WTC11 (cell line): ENCODE results near the gene SLC5A12. TPM values are rescaled to one million over a fixed set of nuclear protein-coding genes. Genes with fewer than 3 reads are reported as not detected.

Experiments used
- ATAC-seq: fragments of 200-7000 bp; cut with Tn5 transposase; 2 replicates; pipeline ENCODE4 v1.10.0; 2021; ENCODE audit warnings: mild to moderate bottlenecking, moderate library complexity
- CTCF ChIA-PET: fragments of 300-600 bp; sonication (Branson Sonifier 250); formaldehyde crosslinking; loops from one replicate; lab custom pipeline; 2021; ENCODE audit warnings: antibody characterized with exemption; lab: Charles Lee
- POLR2A ChIA-PET: fragments of 350-600 bp; sonication (Branson Sonifier 250); formaldehyde crosslinking; loops from one replicate; lab custom pipeline; 2021; ENCODE audit warnings: antibody characterized with exemption; lab: Charles Lee
- DNase-seq: peaks from one replicate; pipeline ENCODE4 v3.0.0; 2021; ENCODE audit warnings: low spot score
- H3K27ac Mint-ChIP-seq: 2 replicates; pipeline ENCODE4 v1.8.0; 2021; ENCODE audit warnings: mixed read lengths
- H3K27me3 Mint-ChIP-seq: 2 replicates; pipeline ENCODE4 v1.8.0; 2021; ENCODE audit warnings: low read depth, mild to moderate bottlenecking, moderate library complexity, mixed read lengths
- H3K36me3 Mint-ChIP-seq: 2 replicates; pipeline ENCODE4 v1.8.0; 2021; ENCODE audit warnings: mixed read lengths
- H3K4me1 Mint-ChIP-seq: 2 replicates; pipeline ENCODE4 v1.8.0; 2022; ENCODE audit warnings: mixed read lengths
- H3K4me3 Mint-ChIP-seq: 2 replicates; pipeline ENCODE4 v1.8.0; 2021; ENCODE audit warnings: mild to moderate bottlenecking, moderate library complexity, mixed read lengths
- H3K9me3 Mint-ChIP-seq: 2 replicates; pipeline ENCODE4 v1.8.0; 2021; ENCODE audit warnings: mixed read lengths
- CBFB ChIP-seq: sonication (generic); formaldehyde crosslinking; IDR thresholded peaks from 2 replicates; pipeline ENCODE4 v1.8.1; 2022; ENCODE audit warnings: mild to moderate bottlenecking, low read depth, missing genetic modification reagents
- ELF4 ChIP-seq: sonication (generic); formaldehyde crosslinking; IDR thresholded peaks from 2 replicates; pipeline ENCODE4 v1.8.1; 2022; ENCODE audit warnings: low read depth, mild to moderate bottlenecking, moderate library complexity, missing genetic modification reagents
- ETV6 ChIP-seq: sonication (generic); formaldehyde crosslinking; IDR thresholded peaks from 2 replicates; pipeline ENCODE4 v1.8.1; 2022; ENCODE audit warnings: mild to moderate bottlenecking, missing genetic modification reagents
- FOXP1 ChIP-seq: sonication (generic); formaldehyde crosslinking; IDR thresholded peaks from 2 replicates; pipeline ENCODE4 v1.8.0; 2022; ENCODE audit warnings: missing genetic modification reagents, mild to moderate bottlenecking, moderate library complexity, borderline replicate concordance
- HMGA2 ChIP-seq: fragments of 250-450 bp; sonication (Bioruptor Pico); IDR thresholded peaks from 2 replicates; pipeline ENCODE4 v1.4.0; 2021; ENCODE audit warnings: mild to moderate bottlenecking, moderate library complexity
- NFATC4 ChIP-seq: fragments of 250-450 bp; sonication (Bioruptor Pico); IDR thresholded peaks from 2 replicates; pipeline ENCODE4 v1.9.0; 2021; ENCODE audit warnings: mild to moderate bottlenecking
- NR1H2 ChIP-seq: sonication (generic); formaldehyde crosslinking; IDR thresholded peaks from 2 replicates; pipeline ENCODE4 v1.9.0; 2021; ENCODE audit warnings: mild to moderate bottlenecking, moderate library complexity, missing genetic modification reagents
- NR3C1 ChIP-seq: sonication (generic); formaldehyde crosslinking; conservative IDR thresholded peaks from 2 replicates; pipeline ENCODE4 v1.8.1; 2023; ENCODE audit warnings: low read depth, mild to moderate bottlenecking, missing genetic modification reagents
- OVOL2 ChIP-seq: fragments of 250-450 bp; sonication (Bioruptor Pico); IDR thresholded peaks from 2 replicates; pipeline ENCODE4 v1.9.0; 2021; ENCODE audit warnings: mild to moderate bottlenecking, borderline replicate concordance
- SMAD4 ChIP-seq: sonication (generic); formaldehyde crosslinking; IDR thresholded peaks from 2 replicates; pipeline ENCODE4 v1.8.0; 2022; ENCODE audit warnings: mild to moderate bottlenecking, missing genetic modification reagents
- SOX15 ChIP-seq: fragments of 250-450 bp; sonication (Bioruptor Pico); IDR thresholded peaks from 2 replicates; pipeline ENCODE4 v1.9.0; 2021; ENCODE audit warnings: mild to moderate bottlenecking
- TP53 ChIP-seq: sonication (generic); formaldehyde crosslinking; IDR thresholded peaks from 2 replicates; pipeline ENCODE4 v1.8.1; 2023; ENCODE audit warnings: mild to moderate bottlenecking, missing genetic modification reagents
- ZBTB21 ChIP-seq: sonication (generic); formaldehyde crosslinking; IDR thresholded peaks from 2 replicates; pipeline ENCODE4 v1.8.1; 2023; ENCODE audit warnings: mild to moderate bottlenecking, missing genetic modification reagents, borderline replicate concordance
- ZNF219 ChIP-seq: sonication (generic); formaldehyde crosslinking; IDR thresholded peaks from 2 replicates; pipeline ENCODE4 v1.8.0; 2023; ENCODE audit warnings: missing genetic modification reagents, mild to moderate bottlenecking, borderline replicate concordance
- ZNF232 ChIP-seq: sonication (generic); formaldehyde crosslinking; IDR thresholded peaks from 2 replicates; pipeline ENCODE4 v1.8.0; 2022; ENCODE audit warnings: mild to moderate bottlenecking, missing genetic modification reagents
- ZNF317 ChIP-seq: sonication (generic); formaldehyde crosslinking; IDR thresholded peaks from 2 replicates; pipeline ENCODE4 v1.8.1; 2023; ENCODE audit warnings: low read depth, mild to moderate bottlenecking, moderate library complexity, missing genetic modification reagents, borderline replicate concordance
- ZNF416 ChIP-seq: fragments of 250-450 bp; sonication (Bioruptor Pico); IDR thresholded peaks from 2 replicates; pipeline ENCODE4 v1.9.0; 2021; ENCODE audit warnings: mild to moderate bottlenecking, inconsistent platforms
- total RNA-seq: library from RNA; stranded (reverse); gene quantifications from 3 replicates; pipeline ENCODE4 v1.2.3, GENCODE V29; 2021
- TF ChIP-seq, protein P1 (sequence below): sonication (generic); formaldehyde crosslinking; IDR thresholded peaks from 2 replicates; pipeline ENCODE4 v1.8.0; 2022; ENCODE audit warnings: mild to moderate bottlenecking, missing genetic modification reagents
- TF ChIP-seq, protein P2 (sequence below): sonication (generic); formaldehyde crosslinking; IDR thresholded peaks from 2 replicates; pipeline ENCODE4 v1.8.0; 2023; ENCODE audit warnings: missing genetic modification reagents
- TF ChIP-seq, protein P3 (sequence below): fragments of 250-450 bp; sonication (Bioruptor Pico); IDR thresholded peaks from 2 replicates; pipeline ENCODE4 v1.9.0; 2021; ENCODE audit warnings: mild to moderate bottlenecking
- TF ChIP-seq, protein P4 (sequence below): sonication (generic); formaldehyde crosslinking; IDR thresholded peaks from 2 replicates; pipeline ENCODE4 v1.8.1; 2023; ENCODE audit warnings: mild to moderate bottlenecking, missing genetic modification reagents, borderline replicate concordance
- TF ChIP-seq, protein P5 (sequence below): sonication (generic); formaldehyde crosslinking; IDR thresholded peaks from 2 replicates; pipeline ENCODE4 v1.8.1; 2023; ENCODE audit warnings: mild to moderate bottlenecking, missing genetic modification reagents, moderate library complexity
- TF ChIP-seq, protein P6 (sequence below): sonication (generic); formaldehyde crosslinking; IDR thresholded peaks from 2 replicates; pipeline ENCODE4 v1.8.1; 2023; ENCODE audit warnings: mild to moderate bottlenecking, missing genetic modification reagents
- TF ChIP-seq, protein P7 (sequence below): fragments of 250-450 bp; sonication (Bioruptor Pico); conservative IDR thresholded peaks from 2 replicates; pipeline ENCODE4 v1.9.0; 2021; ENCODE audit warnings: mild to moderate bottlenecking

SLC5A12 gene
- total RNA-seq, 1 experiment from 2014 or later, result 1.9 TPM

DNA sequence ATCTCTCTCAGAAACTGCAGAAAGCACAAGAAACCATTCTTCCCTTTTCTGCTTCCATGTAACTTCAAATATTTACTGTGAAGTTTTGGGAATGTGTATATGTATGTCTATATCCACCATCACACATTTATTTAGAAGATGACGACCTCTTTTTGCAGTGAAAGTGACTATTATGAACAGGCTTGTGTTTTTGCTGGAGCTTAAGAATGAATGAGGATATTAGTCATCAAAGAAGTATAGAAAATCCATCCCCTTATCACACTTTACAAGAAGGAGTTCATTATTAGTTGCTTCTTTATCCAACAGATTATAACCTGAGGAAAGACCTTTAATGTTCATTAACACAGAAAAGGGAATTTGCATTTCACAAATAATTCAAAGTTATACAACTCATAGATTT is 21.1 kb upstream of the SLC5A12 start:
- no peak for ATAC-seq
- TF ChIP-seq SMAD4 (CRISPR knock-in tag), result no peak
- TF ChIP-seq NR1H2, result no peak
- TF ChIP-seq HMGA2, result no peak
- TF ChIP-seq OVOL2 (CRISPR knock-in tag), result no peak
- TF ChIP-seq ZNF219 (CRISPR knock-in tag), result no peak
- TF ChIP-seq, protein P1, sequence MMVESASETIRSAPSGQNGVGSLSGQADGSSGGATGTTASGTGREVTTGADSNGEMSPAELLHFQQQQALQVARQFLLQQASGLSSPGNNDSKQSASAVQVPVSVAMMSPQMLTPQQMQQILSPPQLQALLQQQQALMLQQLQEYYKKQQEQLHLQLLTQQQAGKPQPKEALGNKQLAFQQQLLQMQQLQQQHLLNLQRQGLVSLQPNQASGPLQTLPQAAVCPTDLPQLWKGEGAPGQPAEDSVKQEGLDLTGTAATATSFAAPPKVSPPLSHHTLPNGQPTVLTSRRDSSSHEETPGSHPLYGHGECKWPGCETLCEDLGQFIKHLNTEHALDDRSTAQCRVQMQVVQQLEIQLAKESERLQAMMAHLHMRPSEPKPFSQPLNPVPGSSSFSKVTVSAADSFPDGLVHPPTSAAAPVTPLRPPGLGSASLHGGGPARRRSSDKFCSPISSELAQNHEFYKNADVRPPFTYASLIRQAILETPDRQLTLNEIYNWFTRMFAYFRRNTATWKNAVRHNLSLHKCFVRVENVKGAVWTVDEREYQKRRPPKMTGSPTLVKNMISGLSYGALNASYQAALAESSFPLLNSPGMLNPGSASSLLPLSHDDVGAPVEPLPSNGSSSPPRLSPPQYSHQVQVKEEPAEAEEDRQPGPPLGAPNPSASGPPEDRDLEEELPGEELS (CRISPR knock-in tag), result no peak
- TF ChIP-seq ELF4 (CRISPR knock-in tag), result no peak
- no peak for TF ChIP-seq ZBTB21 (CRISPR knock-in tag)
- TF ChIP-seq CBFB (CRISPR knock-in tag), result no peak
- TF ChIP-seq NR3C1 (CRISPR knock-in tag), result no peak
- TF ChIP-seq ZNF232 (CRISPR knock-in tag), result no peak
- TF ChIP-seq TP53 (CRISPR knock-in tag), result no peak
- TF ChIP-seq ZNF416 (CRISPR knock-in tag), result no peak
- TF ChIP-seq, protein P2, sequence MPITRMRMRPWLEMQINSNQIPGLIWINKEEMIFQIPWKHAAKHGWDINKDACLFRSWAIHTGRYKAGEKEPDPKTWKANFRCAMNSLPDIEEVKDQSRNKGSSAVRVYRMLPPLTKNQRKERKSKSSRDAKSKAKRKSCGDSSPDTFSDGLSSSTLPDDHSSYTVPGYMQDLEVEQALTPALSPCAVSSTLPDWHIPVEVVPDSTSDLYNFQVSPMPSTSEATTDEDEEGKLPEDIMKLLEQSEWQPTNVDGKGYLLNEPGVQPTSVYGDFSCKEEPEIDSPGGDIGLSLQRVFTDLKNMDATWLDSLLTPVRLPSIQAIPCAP, result no peak
- Mint-ChIP-seq H3K27ac (no peak overlapping the region), H3K36me3 (no peaks in the 10 kb centered on the region), H3K27me3 (no peaks in the 10 kb centered on the region), H3K4me3 (no peak overlapping the region), H3K4me1 (peaks cover 8% of the 10 kb centered on the region), H3K9me3 (no peaks in the 10 kb centered on the region)
- ChIA-PET POLR2A (no interaction called here), CTCF (no interaction called here)
- DNase-seq, result no peak

DNA sequence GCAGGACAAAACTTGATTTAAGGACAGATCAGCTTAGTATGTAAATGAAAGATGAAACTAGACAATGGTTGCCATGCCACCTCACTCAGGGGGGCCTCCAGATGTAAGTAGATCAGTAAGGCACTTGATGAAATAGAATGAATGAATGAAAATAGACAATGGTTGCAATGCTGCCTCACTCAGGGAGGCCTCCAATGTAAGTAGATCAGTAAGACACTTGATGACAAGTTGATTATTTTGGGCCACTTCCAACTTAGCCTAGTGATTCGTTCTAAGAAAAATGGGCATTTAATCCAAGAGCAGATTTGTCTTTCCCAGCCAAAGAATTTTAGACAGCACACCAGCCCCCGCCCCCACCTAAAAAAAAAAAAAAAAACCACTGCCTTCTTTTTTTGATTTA is 19.2 kb upstream of the SLC5A12 start:
- peaks cover 8% of the 10 kb centered on the region for H3K9me3 Mint-ChIP-seq
- ChIA-PET CTCF (no interaction called here), POLR2A (no interaction called here)
- no peak overlapping the region for H3K27ac Mint-ChIP-seq
- no peaks in the 10 kb centered on the region for H3K36me3 Mint-ChIP-seq
- DNase-seq, result no peak
- no peaks in the 10 kb centered on the region for H3K27me3 Mint-ChIP-seq
- TF ChIP-seq HMGA2 (no peak), CBFB (CRISPR knock-in tag) (no peak), TP53 (CRISPR knock-in tag) (no peak), FOXP1 (CRISPR knock-in tag) (no peak), SOX15 (no peak), ETV6 (CRISPR knock-in tag) (no peak), ZNF317 (CRISPR knock-in tag) (no peak), NFATC4 (CRISPR knock-in tag) (no peak)
- TF ChIP-seq, protein P3, sequence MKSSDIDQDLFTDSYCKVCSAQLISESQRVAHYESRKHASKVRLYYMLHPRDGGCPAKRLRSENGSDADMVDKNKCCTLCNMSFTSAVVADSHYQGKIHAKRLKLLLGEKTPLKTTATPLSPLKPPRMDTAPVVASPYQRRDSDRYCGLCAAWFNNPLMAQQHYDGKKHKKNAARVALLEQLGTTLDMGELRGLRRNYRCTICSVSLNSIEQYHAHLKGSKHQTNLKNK (CRISPR knock-in tag), result no peak
- TF ChIP-seq, protein P4, sequence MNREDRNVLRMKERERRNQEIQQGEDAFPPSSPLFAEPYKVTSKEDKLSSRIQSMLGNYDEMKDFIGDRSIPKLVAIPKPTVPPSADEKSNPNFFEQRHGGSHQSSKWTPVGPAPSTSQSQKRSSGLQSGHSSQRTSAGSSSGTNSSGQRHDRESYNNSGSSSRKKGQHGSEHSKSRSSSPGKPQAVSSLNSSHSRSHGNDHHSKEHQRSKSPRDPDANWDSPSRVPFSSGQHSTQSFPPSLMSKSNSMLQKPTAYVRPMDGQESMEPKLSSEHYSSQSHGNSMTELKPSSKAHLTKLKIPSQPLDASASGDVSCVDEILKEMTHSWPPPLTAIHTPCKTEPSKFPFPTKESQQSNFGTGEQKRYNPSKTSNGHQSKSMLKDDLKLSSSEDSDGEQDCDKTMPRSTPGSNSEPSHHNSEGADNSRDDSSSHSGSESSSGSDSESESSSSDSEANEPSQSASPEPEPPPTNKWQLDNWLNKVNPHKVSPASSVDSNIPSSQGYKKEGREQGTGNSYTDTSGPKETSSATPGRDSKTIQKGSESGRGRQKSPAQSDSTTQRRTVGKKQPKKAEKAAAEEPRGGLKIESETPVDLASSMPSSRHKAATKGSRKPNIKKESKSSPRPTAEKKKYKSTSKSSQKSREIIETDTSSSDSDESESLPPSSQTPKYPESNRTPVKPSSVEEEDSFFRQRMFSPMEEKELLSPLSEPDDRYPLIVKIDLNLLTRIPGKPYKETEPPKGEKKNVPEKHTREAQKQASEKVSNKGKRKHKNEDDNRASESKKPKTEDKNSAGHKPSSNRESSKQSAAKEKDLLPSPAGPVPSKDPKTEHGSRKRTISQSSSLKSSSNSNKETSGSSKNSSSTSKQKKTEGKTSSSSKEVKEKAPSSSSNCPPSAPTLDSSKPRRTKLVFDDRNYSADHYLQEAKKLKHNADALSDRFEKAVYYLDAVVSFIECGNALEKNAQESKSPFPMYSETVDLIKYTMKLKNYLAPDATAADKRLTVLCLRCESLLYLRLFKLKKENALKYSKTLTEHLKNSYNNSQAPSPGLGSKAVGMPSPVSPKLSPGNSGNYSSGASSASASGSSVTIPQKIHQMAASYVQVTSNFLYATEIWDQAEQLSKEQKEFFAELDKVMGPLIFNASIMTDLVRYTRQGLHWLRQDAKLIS (CRISPR knock-in tag), result no peak
- TF ChIP-seq, protein P5, sequence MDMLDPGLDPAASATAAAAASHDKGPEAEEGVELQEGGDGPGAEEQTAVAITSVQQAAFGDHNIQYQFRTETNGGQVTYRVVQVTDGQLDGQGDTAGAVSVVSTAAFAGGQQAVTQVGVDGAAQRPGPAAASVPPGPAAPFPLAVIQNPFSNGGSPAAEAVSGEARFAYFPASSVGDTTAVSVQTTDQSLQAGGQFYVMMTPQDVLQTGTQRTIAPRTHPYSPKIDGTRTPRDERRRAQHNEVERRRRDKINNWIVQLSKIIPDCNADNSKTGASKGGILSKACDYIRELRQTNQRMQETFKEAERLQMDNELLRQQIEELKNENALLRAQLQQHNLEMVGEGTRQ (CRISPR knock-in tag), result no peak
- TF ChIP-seq, protein P6, sequence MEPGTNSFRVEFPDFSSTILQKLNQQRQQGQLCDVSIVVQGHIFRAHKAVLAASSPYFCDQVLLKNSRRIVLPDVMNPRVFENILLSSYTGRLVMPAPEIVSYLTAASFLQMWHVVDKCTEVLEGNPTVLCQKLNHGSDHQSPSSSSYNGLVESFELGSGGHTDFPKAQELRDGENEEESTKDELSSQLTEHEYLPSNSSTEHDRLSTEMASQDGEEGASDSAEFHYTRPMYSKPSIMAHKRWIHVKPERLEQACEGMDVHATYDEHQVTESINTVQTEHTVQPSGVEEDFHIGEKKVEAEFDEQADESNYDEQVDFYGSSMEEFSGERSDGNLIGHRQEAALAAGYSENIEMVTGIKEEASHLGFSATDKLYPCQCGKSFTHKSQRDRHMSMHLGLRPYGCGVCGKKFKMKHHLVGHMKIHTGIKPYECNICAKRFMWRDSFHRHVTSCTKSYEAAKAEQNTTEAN (CRISPR knock-in tag), result no peak
- TF ChIP-seq, protein P7, sequence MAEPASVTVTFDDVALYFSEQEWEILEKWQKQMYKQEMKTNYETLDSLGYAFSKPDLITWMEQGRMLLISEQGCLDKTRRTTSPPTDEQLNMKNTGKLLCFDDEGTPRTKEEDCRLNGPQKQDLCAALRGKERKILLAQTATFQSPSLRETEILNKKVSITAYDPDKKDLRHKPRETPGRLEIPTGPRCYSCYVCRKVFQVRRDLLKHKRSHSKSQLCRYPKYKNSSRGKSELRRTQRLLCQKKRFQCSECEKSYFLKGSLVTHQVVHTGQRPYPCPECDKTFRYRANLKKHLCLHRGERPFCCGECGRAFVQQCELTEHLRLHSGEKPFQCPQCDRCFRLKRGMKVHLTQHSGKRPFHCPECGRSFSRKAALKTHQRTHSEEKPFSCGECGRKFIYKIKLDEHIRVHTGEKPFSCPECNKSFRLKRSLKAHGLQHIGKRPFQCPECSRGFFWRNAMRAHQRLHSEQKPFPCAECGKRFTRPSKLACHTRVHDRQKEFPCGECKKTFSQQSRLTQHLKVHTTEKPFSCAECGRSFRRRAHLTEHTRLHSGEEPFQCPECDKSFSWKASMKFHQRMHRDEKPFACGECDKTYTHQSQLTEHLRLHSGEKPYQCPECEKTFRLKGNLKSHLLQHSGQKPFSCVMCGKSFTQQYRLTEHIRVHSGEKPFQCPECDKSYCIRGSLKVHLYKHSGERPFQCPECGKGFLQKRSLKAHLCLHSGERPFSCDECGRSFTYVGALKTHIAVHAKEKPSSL (CRISPR knock-in tag), result no peak
- H3K4me3 Mint-ChIP-seq, result no peak overlapping the region
- peaks cover 8% of the 10 kb centered on the region for H3K4me1 Mint-ChIP-seq
- ATAC-seq, result no peak
